GM19468 (cell line): Measurements from ENCODE around the gene EGFLAM.
A peak's percentile ranks its signal among the peaks of the same experiment; 100 is the strongest.

Experiments
- ATAC-seq: cut with Tn5 transposase; IDR thresholded peaks from one replicate; pipeline ENCODE4 v1.9.1; 2021; ENCODE audit warnings: mild to moderate bottlenecking, moderate library complexity, moderate number of reproducible peaks; ENCODE audit not compliant: unreplicated experiment; ENCODE audit errors: extremely low read depth

Gene EGFLAM

GRCh38 chr5:38370358-38371100 is 112.2 kb downstream of the EGFLAM start:
- no peak for ATAC-seq

- ATAC-seq = no peak
Measured at GRCh38 chr5:38371596-38371995, 113.2 kb downstream of the EGFLAM start.

GRCh38 chr5:38373743-38374142 is 115.4 kb downstream of the EGFLAM start:
- ATAC-seq = no peak

- no peak for ATAC-seq
Measured at GRCh38 chr5:38375423-38375822, 117.1 kb downstream of the EGFLAM start.

- no peak for ATAC-seq
Measured at GRCh38 chr5:38376404-38376803, 118.0 kb downstream of the EGFLAM start.

GRCh38 chr5:38378579-38378978 is 120.2 kb downstream of the EGFLAM start:
- ATAC-seq = no peak

- ATAC-seq = no peak
Measured at GRCh38 chr5:38379350-38379937, 121.1 kb downstream of the EGFLAM start.

GRCh38 chr5:38380537-38380936 is 122.2 kb downstream of the EGFLAM start:
- no peak for ATAC-seq

GRCh38 chr5:38381361-38381760 is 123.0 kb downstream of the EGFLAM start:
- ATAC-seq = no peak

- ATAC-seq = peak; percentile 98
Measured at GRCh38 chr5:38382898-38383297, 124.5 kb downstream of the EGFLAM start.

- no peak for ATAC-seq
Measured at GRCh38 chr5:38383701-38384100, 125.3 kb downstream of the EGFLAM start.

GRCh38 chr5:38384396-38384795 is 126.0 kb downstream of the EGFLAM start:
- ATAC-seq = no peak

GRCh38 chr5:38387161-38387560 is 128.8 kb downstream of the EGFLAM start:
- no peak for ATAC-seq

- ATAC-seq = no peak
Measured at GRCh38 chr5:38393636-38394035, 135.3 kb downstream of the EGFLAM start.

- ATAC-seq = no peak
Measured at GRCh38 chr5:38396766-38397165, 138.4 kb downstream of the EGFLAM start.

GRCh38 chr5:38400365-38400764 is 142.0 kb downstream of the EGFLAM start:
- no peak for ATAC-seq

- no peak for ATAC-seq
Measured at GRCh38 chr5:38401145-38401544, 142.8 kb downstream of the EGFLAM start.

GRCh38 chr5:38403406-38403805 is 145.0 kb downstream of the EGFLAM start:
- no peak for ATAC-seq

- no peak for ATAC-seq
Measured at GRCh38 chr5:38403877-38404635, 145.7 kb downstream of the EGFLAM start.

- no peak for ATAC-seq
Measured at GRCh38 chr5:38404667-38405276, 146.4 kb downstream of the EGFLAM start.
